Measurements from ENCODE around the gene FAM53A.

Gene FAM53A

DNA sequence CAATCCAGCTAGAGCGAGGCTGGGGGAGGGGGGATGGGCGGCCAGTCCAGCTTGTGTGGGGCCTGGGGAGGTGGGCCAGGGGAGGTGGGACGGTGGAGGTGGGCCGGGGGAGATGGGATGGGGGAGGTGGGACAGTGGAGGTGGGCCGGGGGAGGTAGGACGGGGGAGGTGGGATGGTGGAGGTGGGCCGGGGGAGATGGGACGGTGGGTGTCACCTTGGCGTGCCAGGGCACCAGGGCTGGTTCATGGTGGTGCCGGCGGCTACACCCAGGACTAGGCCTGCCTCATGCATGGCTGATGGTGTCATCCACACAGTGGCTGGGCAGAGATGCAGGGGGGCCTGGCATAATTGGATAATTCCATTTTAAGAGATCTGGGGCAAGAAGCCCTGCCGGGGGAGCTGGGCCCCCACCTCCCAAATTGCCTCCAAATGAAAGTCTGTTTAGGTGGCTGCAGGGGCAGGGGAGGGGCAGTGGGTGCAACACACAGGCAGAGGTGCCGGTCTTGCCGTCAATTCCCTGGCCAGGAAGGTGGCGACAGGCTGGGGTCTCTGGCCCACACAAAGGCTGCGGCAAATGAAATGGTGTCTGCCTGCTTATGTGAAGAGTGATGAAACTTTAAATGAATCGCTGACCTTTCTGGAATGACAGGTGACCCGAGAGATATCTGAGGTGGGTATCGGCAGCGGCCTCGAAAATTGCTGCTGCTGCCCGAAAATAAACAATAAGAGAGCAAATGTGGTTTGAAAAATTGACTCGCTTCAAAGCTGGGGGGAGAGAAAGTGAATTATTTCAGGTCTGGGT is 82.1 kb downstream of the FAM53A start:
- DNase-seq, result no peak

DNA sequence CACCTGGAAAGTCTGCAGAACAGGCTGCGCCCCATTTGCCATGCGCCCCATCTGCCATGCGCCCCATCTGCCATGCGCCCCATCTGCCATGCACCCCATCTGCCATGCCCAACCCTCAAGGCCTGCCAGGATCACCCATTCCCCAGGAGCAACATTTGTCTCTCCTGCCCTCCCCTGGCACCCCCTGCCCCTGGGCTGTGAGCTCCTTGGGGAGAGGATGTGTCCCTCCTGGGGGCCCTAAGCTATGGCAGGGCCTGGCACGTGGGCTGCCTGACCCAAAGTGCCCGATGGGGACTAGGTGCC is 82.6 kb downstream of the FAM53A start:
- DNase-seq, result no peak

DNA sequence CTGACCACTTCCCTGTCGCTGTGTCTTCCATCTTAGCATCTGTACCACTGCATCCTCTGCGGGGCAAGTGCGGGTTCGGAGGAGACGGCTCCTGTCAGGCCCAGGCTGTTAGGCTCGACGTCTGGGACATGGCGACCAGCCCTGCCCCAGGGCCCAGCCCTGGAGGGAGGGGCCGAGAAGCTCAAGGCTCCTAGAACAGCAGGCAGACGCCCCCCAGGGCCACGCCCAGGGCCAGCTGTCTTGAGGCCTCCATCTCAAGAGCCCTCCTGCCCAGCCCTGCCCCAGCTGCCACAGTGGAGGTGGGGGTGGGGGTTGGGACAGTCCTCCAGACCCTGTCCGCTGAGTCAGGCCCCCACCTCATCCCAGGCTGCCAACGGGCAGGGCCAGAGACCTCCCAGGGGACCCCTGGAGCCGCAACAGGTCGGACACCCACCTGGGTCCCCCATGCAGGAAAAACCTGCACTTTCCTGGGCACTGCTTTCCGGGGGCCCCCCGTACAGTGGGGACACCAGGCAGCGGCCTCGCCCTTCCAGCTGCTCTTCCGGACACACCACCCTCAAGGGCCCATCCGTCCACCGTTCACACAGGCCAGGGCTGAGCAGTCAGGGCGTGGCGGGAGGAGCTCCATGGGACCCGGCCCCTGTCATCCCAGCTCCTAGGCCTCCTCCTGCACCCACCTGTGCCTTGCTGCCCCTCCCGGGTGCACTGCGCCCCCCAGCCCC is 83.1 kb downstream of the FAM53A start:
- no peak for DNase-seq

DNA sequence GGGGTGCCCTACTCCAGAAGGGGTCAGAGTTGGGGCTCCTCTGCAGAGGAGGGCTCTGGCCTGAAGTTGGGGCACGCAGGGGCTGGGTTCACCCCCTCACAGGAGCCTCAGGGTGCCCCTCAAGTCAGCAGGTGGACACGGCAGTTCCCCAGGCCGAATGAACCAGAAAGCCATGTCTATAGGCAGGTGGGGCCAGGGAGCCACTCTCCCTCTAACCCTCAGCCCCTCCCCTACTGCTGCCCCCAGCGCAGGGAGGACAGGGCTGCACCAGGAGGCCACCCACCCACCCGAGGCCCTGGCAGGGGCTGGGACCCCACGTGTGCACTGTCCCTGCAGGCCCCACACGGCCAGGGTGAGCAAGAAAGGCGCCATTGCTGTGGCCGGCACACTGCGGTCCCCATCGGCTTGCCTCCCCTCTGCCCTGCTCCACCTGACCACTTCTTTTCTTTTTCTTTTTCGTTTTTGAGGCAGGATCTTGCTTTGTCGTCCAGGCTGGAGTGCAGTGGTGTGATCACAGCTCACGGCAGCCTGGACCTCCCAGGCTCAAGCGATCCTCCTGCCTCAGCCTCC is 83.8 kb downstream of the FAM53A start:
- DNase-seq, result no peak

DNA sequence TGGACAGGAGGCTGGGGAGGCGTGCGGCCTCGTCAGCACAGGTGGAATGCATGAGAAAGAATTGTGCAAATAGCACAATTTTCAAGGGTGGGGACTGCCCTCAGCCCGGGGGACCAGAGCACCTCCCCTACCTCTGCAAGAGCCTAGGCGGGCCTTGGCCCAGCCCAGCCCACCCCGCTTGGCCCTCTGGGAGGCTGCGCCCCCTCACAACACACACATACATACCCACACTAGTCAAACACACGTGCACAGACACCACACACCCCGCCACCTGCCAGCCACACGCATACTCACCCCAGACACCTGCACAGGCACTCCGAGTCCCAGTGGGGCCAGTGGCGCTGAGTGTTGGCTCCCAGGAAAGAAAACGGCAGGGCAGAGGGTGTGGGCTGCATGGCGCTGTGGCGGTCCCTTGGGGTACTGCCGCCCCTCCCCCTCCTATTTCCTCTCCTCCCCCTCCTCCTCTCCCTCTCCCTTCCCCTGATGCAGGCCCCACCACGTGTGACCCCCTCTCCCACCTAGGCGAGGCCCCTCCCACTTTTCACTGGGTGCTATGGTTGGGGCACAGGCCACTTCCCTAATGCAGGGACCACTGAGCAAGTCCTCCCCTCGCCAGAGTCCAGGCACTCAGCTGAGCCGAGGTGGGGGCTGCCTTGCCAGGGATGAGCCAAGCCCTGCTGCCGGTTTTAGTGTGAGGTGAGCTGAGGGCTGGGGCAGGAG is 84.5 kb downstream of the FAM53A start:
- DNase-seq, result no peak

DNA sequence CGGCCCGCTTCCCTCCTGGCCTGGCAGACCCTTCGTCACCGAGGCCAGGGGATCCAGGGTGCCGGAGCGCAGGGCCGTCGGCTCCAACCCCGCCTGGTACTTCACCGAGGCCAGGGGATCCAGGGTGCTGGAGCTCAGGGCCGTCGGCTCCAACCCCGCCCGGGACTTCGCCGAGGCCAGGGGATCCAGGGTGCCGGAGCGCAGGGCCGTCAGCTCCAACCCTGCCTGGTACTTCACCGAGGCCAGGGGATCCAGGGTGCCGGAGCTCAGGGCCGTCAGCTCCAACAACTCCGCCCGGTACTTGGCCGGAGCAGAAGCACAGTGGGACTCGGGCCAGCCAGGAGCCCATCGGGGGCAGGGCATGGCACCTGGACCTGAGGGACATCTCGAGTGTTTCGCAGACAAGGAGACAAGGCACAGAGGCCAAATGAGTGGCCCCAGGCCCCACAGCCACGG is 85.1 kb downstream of the FAM53A start:
- no peak for DNase-seq

DNA sequence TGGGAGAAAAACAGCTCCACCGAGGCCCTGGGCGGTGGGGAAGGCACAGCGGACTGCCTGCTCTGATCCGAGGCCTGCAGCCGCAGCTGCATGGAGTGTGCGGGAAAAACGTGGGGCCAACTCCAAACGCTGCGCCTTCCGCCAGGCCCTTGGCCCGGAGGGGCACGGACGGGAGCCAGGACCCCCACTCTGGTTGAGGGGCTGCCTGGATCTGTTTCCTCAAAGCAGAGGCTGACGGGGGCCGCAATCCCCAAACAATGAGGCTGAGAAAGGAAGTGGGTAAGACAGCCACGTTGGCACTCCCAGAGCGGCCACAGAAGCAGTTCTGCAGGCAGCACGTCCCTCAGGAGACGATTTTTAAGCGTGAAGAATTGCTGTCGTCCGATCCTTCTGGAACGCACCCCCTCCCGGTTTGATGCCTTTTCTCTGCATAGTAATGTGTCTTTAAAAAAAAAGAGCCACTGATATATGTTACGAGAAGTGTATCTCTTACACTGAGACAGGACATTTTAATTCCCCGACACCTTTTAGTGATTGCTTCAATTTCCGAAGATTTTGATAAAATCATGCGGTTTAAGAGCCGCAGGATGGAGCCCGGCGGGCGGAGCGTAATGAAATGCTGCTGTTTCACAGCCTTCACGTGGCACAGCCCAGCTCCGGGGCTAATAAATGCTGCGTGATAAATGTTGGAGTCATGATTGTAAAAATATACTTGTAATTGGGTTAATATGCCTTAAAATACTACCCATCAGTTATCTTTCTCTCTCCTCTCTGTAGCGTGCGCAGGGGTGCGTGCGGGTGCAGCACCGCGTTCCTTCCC is 85.7 kb downstream of the FAM53A start:
- DNase-seq, result no peak

DNA sequence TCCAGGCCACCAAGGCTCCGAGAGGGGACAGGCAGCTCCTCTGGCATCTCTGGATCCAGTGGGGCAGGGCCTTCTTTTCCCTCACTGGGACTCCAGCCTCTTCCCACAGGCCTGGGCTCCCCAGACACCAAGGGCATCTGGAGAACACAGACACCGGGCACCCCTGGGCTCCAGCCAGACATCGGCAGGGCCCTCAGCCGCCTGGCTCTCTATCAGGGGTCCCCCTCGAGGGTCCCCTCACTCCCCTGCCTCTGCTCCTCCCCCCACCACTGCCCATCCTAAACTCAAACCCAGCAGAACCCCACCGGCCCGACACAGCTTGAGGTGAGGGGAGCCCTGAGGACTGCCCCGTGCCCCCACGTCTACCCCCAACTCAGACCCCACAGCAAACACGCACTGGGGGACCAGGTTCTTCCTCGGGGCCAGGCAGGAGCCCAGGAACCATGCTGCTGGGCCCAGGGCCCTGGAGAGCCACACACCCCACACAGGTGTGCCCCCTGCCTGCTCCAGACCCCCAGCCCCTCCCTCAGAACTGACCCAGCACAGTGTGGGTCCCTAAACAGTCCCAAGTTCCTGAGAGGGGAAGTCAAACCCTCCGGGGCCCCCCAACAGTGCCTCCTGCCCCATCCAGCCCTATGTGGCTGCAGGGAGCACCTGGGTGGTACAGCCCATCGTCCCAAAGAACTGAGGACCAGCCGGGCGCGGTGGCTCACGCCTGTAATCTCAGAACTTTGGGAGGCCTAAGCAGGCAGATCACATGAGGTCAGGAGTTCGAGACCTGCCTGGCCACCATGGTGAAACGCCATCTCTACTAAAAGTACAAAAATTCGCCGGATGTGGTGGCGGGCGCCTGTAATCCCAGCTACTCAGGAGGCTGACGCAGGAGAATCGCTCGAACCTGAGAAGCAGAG is 86.8 kb downstream of the FAM53A start:
- DNase-seq, result no peak

DNA sequence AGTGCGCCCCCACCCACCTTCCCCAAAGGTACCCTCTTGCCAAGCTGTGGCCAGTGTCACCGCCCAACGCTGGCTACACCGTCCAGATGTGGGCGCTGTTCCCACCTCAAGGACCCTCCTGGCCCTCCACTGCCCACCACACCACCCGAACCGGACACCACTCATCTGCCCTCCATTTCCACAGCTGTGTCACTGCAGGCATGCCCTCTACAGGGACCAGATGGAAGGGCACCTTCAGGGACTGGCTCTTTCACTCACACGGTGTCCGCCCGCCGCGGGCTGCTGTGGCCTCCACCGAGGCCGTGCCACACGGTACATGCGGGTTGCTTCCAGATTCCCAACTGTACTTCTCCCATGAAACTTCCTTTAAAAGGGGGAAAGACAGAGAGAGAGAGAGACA is 87.7 kb downstream of the FAM53A start:
- DNase-seq, result no peak

DNA sequence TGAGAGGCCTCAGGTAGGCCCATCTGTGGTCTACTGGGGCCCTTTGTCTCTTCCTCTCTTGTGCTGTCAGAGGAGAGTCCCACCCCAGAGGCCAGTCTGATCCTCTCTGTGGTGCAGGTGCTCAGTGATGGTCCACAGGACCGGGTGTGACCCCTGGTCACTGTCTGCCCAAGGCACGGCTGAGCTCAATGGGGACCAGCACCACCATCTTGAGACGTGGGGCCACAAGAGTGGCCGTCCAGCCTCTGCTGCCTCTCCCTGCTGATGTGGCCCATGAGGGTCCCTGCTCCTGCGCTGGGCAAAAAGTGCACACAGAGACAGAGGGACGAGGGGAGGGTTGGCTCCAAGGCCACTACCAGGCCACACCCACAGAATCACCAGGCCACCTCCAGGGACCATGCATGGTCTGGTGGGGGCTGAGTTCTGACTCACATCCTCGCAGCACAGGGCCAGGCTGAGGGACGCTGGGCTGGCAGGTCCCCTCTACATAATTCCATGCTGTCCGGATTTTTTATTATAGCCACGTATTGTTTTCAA is 88.3 kb downstream of the FAM53A start:
- no peak for DNase-seq

DNA sequence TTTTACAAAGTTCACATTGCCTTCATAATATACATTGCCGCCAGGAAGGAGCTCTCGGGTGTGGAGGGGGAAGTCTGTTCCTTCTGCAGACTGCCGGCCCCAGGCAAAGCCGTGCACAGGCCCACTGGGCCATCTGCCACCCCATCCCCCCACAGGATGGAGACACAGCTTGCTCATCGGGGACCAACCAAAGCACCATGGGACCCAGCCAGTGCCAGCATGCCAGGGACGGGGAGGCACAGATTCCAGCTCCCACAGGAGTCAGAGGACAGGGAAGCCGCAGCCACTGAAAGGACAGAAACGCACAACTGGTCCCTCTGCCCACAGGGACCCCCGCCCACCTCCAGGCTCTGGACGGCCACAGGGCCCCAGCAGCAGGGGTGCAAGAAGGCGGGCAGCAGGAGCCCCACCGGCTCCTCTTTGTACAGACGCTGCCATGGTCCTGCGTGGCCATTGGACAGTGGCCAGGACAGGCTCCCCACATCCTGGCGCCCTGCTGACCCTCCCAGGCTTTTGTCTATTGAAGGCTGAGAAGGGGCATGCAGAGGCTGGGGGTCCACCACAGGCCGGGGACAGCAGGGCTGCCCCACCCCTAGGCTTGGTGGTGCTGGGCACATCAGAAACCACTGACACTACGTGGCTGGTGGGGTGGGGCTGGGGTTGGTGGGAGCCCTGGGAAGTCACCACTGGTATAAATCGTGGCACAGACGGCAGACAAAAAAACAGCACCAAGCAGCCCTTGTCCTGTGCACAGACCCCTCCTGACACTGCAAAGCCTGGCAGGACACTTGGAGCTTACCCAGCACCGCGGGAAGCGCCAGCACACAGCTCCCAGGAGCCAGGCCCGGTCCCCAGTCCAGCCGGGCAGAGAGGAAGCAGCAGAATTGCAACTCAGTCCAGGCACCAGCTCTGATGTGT is 89.0 kb downstream of the FAM53A start:
- DNase-seq, result no peak

DNA sequence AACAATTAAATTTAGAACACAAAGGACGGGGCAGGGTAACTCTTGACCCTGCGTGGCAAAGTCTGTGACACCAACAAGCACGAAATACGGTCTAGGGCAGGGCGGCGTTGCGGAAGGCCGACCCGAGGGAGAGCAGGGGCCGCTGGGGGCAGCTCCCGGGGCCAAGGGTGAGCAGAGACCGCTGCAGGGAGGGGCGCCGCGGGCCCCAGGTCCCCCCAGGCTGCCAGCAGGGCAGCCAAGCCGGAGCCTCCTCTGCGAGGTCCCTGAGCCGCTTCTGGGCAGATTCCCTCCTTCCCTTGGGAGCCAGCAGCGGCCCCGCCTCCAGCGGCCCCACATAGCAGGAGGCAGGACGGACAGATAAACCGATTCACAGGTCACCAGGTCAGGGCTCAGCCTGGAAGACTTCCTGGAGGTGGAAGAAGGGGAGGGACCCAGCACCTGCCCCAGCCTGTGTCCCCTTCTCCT is 90.2 kb downstream of the FAM53A start:
- no peak for DNase-seq

DNA sequence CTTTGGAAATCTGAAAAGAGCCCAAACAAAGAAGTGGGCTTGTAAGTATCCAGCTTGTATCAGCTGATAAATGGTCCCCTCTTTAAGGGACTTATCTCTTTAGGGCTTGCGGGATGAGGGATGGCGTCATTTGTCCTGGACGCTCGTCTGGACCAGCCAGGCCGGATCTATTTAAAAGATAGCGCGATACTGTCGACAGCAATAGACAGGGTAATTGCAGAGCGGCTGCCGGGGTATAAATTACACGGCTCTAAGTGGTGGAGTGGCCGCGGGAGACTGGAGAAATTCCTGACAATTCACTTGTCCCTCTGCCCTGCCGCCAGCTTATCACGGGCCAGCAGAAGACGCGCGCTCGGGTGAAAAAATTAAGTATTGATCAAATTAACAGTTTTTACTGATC is 90.7 kb downstream of the FAM53A start:
- DNase-seq, result no peak

DNA sequence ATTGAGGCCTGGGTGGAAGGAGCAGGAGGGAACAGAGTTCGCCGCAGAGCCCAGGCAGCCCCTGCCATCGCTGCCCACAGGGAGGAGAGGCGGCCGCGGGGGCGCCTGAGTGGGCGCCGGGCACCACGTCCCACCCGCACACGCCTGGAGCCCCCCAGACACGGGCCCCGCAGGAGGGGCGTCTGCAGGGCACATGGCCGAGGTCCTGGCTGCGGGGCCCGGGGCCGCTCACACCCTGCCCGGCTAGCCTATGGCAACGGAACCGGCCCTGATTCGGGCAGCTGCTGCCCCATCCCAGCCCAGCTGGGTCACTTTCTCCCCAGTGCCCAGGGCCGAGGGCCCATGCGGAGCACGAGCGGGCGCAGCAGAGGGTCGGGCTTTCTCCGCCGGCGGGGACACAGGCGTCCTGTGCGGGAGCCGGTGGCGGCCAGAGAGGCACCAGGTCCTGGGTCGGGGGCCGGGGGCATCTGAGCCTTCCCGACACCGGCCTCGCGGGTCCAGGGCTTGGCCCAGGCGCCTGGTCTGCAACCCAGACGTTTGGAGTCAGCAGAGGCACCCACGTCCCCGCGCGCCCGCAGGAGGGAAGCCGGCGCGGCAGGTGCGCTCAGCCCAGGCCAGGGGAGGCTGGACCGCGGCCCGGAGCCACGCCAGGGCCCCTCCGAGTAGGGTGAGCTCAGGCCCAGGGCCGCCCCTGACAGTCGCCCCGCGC is 91.2 kb downstream of the FAM53A start:
- DNase-seq, result no peak

DNA sequence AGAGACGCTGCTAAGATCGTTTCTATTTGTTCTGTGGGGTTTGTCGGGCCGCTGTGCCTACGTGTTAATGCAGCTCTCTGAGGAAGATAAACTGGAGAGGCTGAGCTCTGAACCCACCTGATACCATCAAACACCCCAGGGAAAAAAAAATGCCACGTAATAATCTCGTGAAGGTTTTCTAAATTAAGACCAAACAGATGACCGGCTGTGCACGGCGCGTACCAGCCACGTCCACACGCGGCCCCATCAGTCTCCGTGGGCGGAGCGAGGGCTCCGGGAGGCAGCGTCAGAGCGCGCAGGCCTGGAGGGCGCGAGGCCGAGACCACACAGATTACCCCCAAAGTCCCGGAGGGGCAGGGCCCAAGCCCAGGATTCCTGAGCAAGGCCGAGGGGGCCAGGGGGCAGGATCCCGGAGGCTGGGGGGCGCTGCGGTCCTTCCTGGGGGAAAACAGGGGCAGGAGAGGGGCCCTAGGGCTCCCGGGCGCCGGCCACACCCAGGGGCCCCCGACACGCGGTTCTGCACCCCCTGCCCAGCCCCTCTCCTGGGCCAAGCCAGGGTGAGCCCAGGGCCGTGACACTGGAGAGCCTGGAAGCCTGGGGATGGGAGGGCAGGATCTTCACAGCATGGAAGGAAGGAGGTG is 91.9 kb downstream of the FAM53A start:
- no peak for DNase-seq

DNA sequence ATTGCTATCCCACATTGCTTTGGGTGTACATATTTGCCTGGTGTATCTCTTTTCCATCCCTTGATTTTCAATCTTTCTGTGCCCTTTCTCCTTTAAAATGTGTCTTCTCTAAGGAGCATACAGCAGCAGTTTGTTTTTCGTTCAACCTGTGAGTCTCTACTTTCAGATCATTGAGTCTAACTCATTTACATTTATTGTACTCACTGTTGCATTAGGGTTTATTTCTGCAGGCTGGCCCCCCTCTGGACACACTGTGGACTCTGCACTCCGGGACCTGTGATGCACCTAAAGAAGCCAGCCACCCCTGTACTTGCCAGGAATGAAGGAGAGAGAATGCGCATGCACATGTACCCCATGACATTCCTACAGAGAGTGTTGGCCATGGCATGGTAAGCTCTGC is 93.0 kb downstream of the FAM53A start:
- no peak for DNase-seq

DNA sequence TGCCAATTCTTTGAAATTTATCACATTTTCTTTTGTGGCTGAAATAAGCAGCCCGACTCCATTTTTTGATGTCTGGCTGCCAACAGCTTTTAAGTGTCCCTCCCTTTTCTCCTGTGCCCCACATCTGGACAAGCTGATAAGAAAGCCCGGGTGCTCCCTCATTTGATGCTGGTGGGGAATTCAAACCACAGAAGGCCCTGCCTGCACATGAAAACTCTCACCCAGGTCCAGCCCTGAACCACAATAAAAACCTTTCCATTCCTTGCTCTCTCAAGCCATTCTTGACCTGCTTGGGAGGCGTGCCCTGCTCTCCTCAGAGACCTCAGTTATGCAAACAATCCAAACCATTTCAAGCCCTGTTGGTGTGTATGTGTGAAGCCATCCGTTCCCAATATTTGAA is 93.9 kb downstream of the FAM53A start:
- DNase-seq, result no peak

Data from CD4-positive, alpha-beta T cell treated with Interleukin-21 for 1 hour (primary cell).